Measurements from ENCODE around the gene PACSIN2. TPM values are rescaled to one million over a fixed set of nuclear protein-coding genes. Genes with fewer than 3 reads are reported as not detected.

Gene PACSIN2
- total and polyA plus RNA-seq, 2 experiments from 2014 or later: 36.0 to 43.7 TPM

DNA sequence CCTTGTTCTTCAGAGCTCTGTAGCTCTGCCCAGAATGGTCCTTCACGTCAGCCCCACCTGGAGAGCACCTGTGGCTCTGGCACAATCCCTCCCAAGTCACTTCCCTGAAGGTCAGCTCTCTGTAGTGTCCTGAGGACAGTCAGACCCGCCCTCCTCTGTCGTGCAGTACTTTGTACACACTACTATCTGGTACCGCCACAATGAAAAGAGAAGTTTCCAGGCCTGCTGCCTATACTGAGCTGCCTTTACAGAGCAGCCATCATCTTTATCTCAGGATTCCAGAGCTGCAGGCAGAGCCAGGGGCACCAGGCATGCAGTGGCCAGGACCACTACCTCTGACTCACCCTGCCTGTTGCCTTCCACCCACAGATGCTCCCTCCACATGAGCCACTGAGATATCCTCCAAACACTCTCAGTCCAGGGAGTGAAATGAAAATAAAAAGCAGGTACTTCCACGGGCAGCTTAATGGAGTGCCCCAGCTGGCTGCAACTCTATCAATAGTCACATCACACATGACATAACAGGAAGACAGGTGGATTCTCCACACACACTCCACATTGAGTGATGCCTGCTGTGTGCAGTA lies 7.3 kb downstream of the PACSIN2 start:
- H3K4me1 ChIP-seq (ENCODE audit: insufficient read depth): peaks cover 61% of the 10 kb centered on the region
- DNase-seq: peak; percentile 86
- H3K27me3 ChIP-seq (replicated peaks; ENCODE audit: insufficient read depth): no peaks in the 10 kb centered on the region
- H3K9ac ChIP-seq: 0 out of 2 replicates have a peak overlapping the region, but pooled peaks have one; percentile 39
- H3K9me3 ChIP-seq (ENCODE audit: low read depth): no peaks in the 10 kb centered on the region
- H4K20me1 ChIP-seq (ENCODE audit: insufficient read depth): no peaks in the 10 kb centered on the region
- H3K79me2 ChIP-seq (ENCODE audit: insufficient read depth): peaks cover 98% of the 10 kb centered on the region
- no peak overlapping the region for H2AFZ ChIP-seq
- no peak overlapping the region for H3K4me3 ChIP-seq
- H3K27ac ChIP-seq: peak overlapping the region; percentile 66
- TF ChIP-seq EZH2 (IDR thresholded peaks at IDR 0.05; ENCODE audit: insufficient read depth, poor library complexity, severe bottlenecking) (no peak), EZH2phosphoT487 (IDR thresholded peaks at IDR 0.05; ENCODE audit: insufficient read depth, low read depth) (no peak)
- in situ Hi-C loops (cut with MboI): no loop called here
- no peaks in the 10 kb centered on the region for H3K36me3 ChIP-seq (ENCODE audit: low read depth)
- H3F3A ChIP-seq (ENCODE audit: insufficient read depth): peaks cover 48% of the 10 kb centered on the region
- H3K9me2 ChIP-seq (ENCODE audit: insufficient read depth): no peaks in the 10 kb centered on the region
- 66 to 73% methylated on average over 5 of the region's 5 CpGs for WGBS, 2 experiments (ENCODE audit: low coverage in 1 of 2, low lambda C conversion rate in 2 of 2, missing lambda C conversion rate in 2 of 2)
- H3K4me2 ChIP-seq (ENCODE audit: unreplicated experiment): peak overlapping the region; percentile 51

DNA sequence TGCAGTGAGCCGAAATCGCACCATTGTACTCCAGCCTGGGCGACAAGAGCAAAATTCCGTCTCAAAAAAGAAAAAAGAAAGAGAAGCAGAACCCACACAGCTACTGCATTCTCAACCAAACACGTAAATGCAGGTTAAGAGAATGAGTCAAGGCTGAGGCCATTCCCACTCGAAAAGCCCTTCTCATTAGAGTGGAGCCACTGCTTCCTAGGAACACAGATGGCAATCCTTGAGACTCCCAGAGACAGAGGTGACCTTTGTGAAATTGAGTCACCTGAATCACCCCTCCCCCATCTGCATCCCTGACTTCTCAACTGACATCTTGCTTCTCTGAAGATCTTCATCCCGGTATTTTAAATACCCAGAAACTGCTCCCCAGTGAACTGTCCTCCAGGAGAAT lies 8.2 kb downstream of the PACSIN2 start:
- H3K79me2 ChIP-seq (ENCODE audit: insufficient read depth): peaks cover 98% of the 10 kb centered on the region
- no peaks in the 10 kb centered on the region for H3K27me3 ChIP-seq (replicated peaks; ENCODE audit: insufficient read depth)
- no peaks in the 10 kb centered on the region for H4K20me1 ChIP-seq (ENCODE audit: insufficient read depth)
- in situ Hi-C loops (cut with MboI): no loop called here
- no peak overlapping the region for H3K9ac ChIP-seq
- H3K9me3 ChIP-seq (ENCODE audit: low read depth): no peaks in the 10 kb centered on the region
- no peak for TF ChIP-seq EZH2 (IDR thresholded peaks at IDR 0.05; ENCODE audit: insufficient read depth, poor library complexity, severe bottlenecking)
- no peak overlapping the region for H2AFZ ChIP-seq
- peaks cover 57% of the 10 kb centered on the region for H3F3A ChIP-seq (ENCODE audit: insufficient read depth)
- no peak overlapping the region for H3K4me3 ChIP-seq
- H3K36me3 ChIP-seq (ENCODE audit: low read depth): no peaks in the 10 kb centered on the region
- H3K4me1 ChIP-seq (ENCODE audit: insufficient read depth): peaks cover 67% of the 10 kb centered on the region
- H3K9me2 ChIP-seq (ENCODE audit: insufficient read depth): no peaks in the 10 kb centered on the region
- no peak overlapping the region for H3K4me2 ChIP-seq (ENCODE audit: unreplicated experiment)
- H3K27ac ChIP-seq: no peak overlapping the region
- 92 to 96% methylated on average over 7 of the region's 7 CpGs for WGBS, 2 experiments (ENCODE audit: low coverage in 1 of 2, low lambda C conversion rate in 2 of 2, missing lambda C conversion rate in 2 of 2)
- DNase-seq: no peak

DNA sequence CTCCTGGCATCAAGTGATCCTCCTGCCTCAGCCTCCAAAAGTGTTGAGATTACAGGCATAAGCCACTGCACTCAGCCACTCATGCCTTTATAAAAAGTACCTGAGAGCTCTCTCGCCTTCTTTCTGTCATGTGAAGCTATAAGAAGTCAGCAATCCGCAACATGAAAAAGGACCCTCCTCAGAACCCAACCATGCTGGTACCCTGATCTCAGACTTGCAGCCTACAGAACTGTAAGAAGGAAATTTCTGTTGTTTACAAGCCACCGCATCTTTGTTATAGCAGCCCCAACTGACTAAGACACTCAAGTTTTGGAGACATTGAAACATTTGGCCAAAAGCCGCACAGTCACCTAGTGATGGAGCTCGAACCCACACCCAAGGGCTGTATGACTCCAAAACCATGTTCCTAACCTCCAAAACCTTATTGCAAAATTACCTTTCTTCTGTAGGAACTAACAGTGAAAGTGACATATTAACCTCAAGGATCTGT lies 8.9 kb downstream of the PACSIN2 start:
- Histone ChIP-seq H3K9me3 (ENCODE audit: low read depth) (no peaks in the 10 kb centered on the region), H3K4me1 (ENCODE audit: insufficient read depth) (peaks cover 74% of the 10 kb centered on the region), H3F3A (ENCODE audit: insufficient read depth) (peaks cover 63% of the 10 kb centered on the region), H2AFZ (no peak overlapping the region), H3K4me2 (ENCODE audit: unreplicated experiment) (no peak overlapping the region), H3K79me2 (ENCODE audit: insufficient read depth) (peaks cover 98% of the 10 kb centered on the region), H3K27me3 (replicated peaks; ENCODE audit: insufficient read depth) (no peaks in the 10 kb centered on the region), H3K4me3 (no peak overlapping the region), H3K36me3 (ENCODE audit: low read depth) (no peaks in the 10 kb centered on the region), H4K20me1 (ENCODE audit: insufficient read depth) (no peaks in the 10 kb centered on the region), H3K9me2 (ENCODE audit: insufficient read depth) (no peaks in the 10 kb centered on the region), H3K27ac (no peak overlapping the region), H3K9ac (no peak overlapping the region)
- no peak for TF ChIP-seq EZH2 (IDR thresholded peaks at IDR 0.05; ENCODE audit: insufficient read depth, poor library complexity, severe bottlenecking)
- TF ChIP-seq EZH2phosphoT487 (IDR thresholded peaks at IDR 0.05; ENCODE audit: insufficient read depth, low read depth): no peak
- DNase-seq: no peak
- WGBS, 2 experiments (ENCODE audit: low coverage in 1 of 2, low lambda C conversion rate in 2 of 2, missing lambda C conversion rate in 2 of 2): 99 to 100% methylated on average over 5 of the region's 5 CpGs
- in situ Hi-C loops (cut with MboI): no loop called here

GRCh38 chr22:43005106-43005505 lies 9.8 kb downstream of the PACSIN2 start:
- Histone ChIP-seq H3F3A (ENCODE audit: insufficient read depth) (peaks cover 67% of the 10 kb centered on the region), H3K4me3 (no peak overlapping the region), H3K27ac (peak overlapping the region; percentile 90), H3K27me3 (replicated peaks; ENCODE audit: insufficient read depth) (no peaks in the 10 kb centered on the region), H4K20me1 (ENCODE audit: insufficient read depth) (no peaks in the 10 kb centered on the region), H3K79me2 (ENCODE audit: insufficient read depth) (peaks cover 98% of the 10 kb centered on the region), H3K9ac (no peak overlapping the region; the same call in 1 of the 2 replicates), H3K9me2 (ENCODE audit: insufficient read depth) (no peaks in the 10 kb centered on the region), H3K4me1 (ENCODE audit: insufficient read depth) (peaks cover 83% of the 10 kb centered on the region), H2AFZ (no peak overlapping the region), H3K4me2 (ENCODE audit: unreplicated experiment) (peak overlapping the region; percentile 44), H3K36me3 (ENCODE audit: low read depth) (no peaks in the 10 kb centered on the region), H3K9me3 (ENCODE audit: low read depth) (no peaks in the 10 kb centered on the region)
- WGBS, 2 experiments (ENCODE audit: low coverage in 1 of 2, low lambda C conversion rate in 2 of 2, missing lambda C conversion rate in 2 of 2): 54% methylated on average over 2 of the region's 2 CpGs
- TF ChIP-seq EZH2 (IDR thresholded peaks at IDR 0.05; ENCODE audit: insufficient read depth, poor library complexity, severe bottlenecking) (no peak), EZH2phosphoT487 (IDR thresholded peaks at IDR 0.05; ENCODE audit: insufficient read depth, low read depth) (no peak)
- in situ Hi-C loops (cut with MboI): no loop called here
- DNase-seq: peak; percentile 52

All from GM23248 (cell line).